SK-N-SH treated with all-trans-retinoic acid at 6 μM for 48 hours (cell line): ENCODE results near the gene NDUFAF4.

ENCODE experiments used
- ARNTL ChIP-seq: fragments of 450-650 bp; formaldehyde crosslinking; IDR thresholded peaks from 2 replicates; pipeline ENCODE4 v1.5.0; 2020; ENCODE audit warnings: low read depth, mild to moderate bottlenecking, moderate library complexity, borderline replicate concordance
- ESRRG ChIP-seq: fragments of 250-450 bp; sonication (Bioruptor Pico); IDR thresholded peaks from 2 replicates; pipeline ENCODE4 v1.6.1; 2021; ENCODE audit warnings: mild to moderate bottlenecking
- ZFP3 ChIP-seq: fragments of 250-450 bp; sonication (Bioruptor Pico); IDR thresholded peaks from 2 replicates; pipeline ENCODE4 v1.5.0; 2020; ENCODE audit warnings: mild to moderate bottlenecking, moderate library complexity
- ZFP30 ChIP-seq: fragments of 450-650 bp; formaldehyde crosslinking; IDR thresholded peaks from 2 replicates; pipeline ENCODE4 v1.5.0; 2022; ENCODE audit warnings: mild to moderate bottlenecking, moderate library complexity
- ZNF565 ChIP-seq: fragments of 450-650 bp; formaldehyde crosslinking; conservative IDR thresholded peaks from 2 replicates; pipeline ENCODE4 v1.5.0; 2020; ENCODE audit warnings: low read depth, mild to moderate bottlenecking, moderate library complexity
- ZNF70 ChIP-seq: fragments of 450-650 bp; formaldehyde crosslinking; IDR thresholded peaks from 2 replicates; pipeline ENCODE4 v1.5.0; 2020; ENCODE audit warnings: mild to moderate bottlenecking, moderate library complexity
- TF ChIP-seq, protein P1 (sequence below): fragments of 250-450 bp; sonication (Bioruptor Pico); IDR thresholded peaks from 2 replicates; pipeline ENCODE4 v1.5.1; 2020; ENCODE audit warnings: low read depth, mild to moderate bottlenecking, moderate library complexity

DNA sequence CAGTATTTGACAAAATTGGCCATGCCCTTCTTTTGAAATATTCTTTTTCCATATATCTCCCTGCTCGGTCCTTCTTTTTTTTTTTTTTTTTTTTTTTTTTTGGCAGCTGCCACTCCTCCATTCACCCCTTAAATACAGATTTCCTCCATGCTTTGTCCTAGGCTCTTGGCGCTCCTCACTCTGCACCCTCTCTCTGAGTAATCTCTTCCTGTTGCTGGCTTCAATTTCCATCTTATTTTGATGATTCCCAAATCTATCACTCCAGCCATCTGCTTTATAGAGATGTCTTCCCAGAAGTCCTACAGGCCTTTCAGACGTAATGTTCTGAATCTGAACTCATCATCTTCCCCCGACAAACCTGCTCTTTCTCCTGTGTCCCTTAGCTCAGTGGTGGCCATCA, 14.1 kb upstream of the NDUFAF4 start:
- TF ChIP-seq ZNF565 (CRISPR knock-in tag) (no peak), ZFP30 (CRISPR knock-in tag) (no peak), ZNF70 (no peak), ESRRG (CRISPR knock-in tag) (no peak), ZFP3 (CRISPR knock-in tag) (no peak), ARNTL (CRISPR knock-in tag) (no peak)
- TF ChIP-seq, protein P1, sequence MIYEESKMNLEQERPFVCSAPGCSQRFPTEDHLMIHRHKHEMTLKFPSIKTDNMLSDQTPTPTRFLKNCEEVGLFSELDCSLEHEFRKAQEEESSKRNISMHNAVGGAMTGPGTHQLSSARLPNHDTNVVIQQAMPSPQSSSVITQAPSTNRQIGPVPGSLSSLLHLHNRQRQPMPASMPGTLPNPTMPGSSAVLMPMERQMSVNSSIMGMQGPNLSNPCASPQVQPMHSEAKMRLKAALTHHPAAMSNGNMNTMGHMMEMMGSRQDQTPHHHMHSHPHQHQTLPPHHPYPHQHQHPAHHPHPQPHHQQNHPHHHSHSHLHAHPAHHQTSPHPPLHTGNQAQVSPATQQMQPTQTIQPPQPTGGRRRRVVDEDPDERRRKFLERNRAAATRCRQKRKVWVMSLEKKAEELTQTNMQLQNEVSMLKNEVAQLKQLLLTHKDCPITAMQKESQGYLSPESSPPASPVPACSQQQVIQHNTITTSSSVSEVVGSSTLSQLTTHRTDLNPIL (CRISPR knock-in tag), result no peak
